ENCODE measurements around the gene ACTN3. TPM values are rescaled to one million over a fixed set of nuclear protein-coding genes. Genes with fewer than 3 reads are reported as not detected.

Gene ACTN3
- total RNA-seq, 3 donors from 2014 or later = under 0.01 to 0.16 TPM; not detected in 1

- H3K4me1 ChIP-seq = no peaks in the 10 kb centered on the region
- no peak for DNase-seq (ENCODE audit: low spot score in 2 of 2)
- H3K36me3 ChIP-seq = no peaks in the 10 kb centered on the region
- no peaks in the 10 kb centered on the region for H3K27me3 ChIP-seq
- TF ChIP-seq POLR2AphosphoS5 (IDR thresholded peaks at IDR 0.05) = no peak
- no peak for TF ChIP-seq POLR2A (IDR thresholded peaks at IDR 0.05)
- no peak for TF ChIP-seq CTCF (IDR thresholded peaks at IDR 0.05)
- no peaks in the 10 kb centered on the region for H3K9me3 ChIP-seq
- intact Hi-C loops (cut with DNase I; ENCODE audit: low total_unique reads) = no loop called here
- H3K27ac ChIP-seq = no peak overlapping the region
- H3K4me3 ChIP-seq = peak overlapping the region in 1 of 3 donors; percentile 68
Observed at GRCh38 chr11:66569076-66569475, 22.4 kb downstream of the ACTN3 start.

GRCh38 chr11:66570079-66570849 lies 23.6 kb downstream of the ACTN3 start:
- intact Hi-C loops (cut with DNase I; ENCODE audit: low total_unique reads) = loop anchor here (10.0 kb wide), 1 partner anchor 115 kb away; no protein-coding TSS in a partner anchor
- Histone ChIP-seq H3K9me3 (no peaks in the 10 kb centered on the region), H3K4me3 (no peak overlapping the region), H3K27ac (no peak overlapping the region), H3K36me3 (no peaks in the 10 kb centered on the region), H3K4me1 (no peaks in the 10 kb centered on the region), H3K27me3 (no peaks in the 10 kb centered on the region)
- no peak for DNase-seq (ENCODE audit: low spot score in 2 of 2)
- TF ChIP-seq CTCF (IDR thresholded peaks at IDR 0.05) (no peak), POLR2AphosphoS5 (IDR thresholded peaks at IDR 0.05) (no peak), POLR2A (IDR thresholded peaks at IDR 0.05) (no peak)

- no peak for DNase-seq (ENCODE audit: low spot score in 2 of 2)
- TF ChIP-seq CTCF (IDR thresholded peaks at IDR 0.05) (no peak), POLR2AphosphoS5 (IDR thresholded peaks at IDR 0.05) (no peak), POLR2A (IDR thresholded peaks at IDR 0.05) (no peak)
- Histone ChIP-seq H3K4me3 (no peak overlapping the region), H3K27me3 (no peaks in the 10 kb centered on the region), H3K27ac (no peak overlapping the region), H3K4me1 (no peaks in the 10 kb centered on the region), H3K9me3 (no peaks in the 10 kb centered on the region), H3K36me3 (no peaks in the 10 kb centered on the region)
- intact Hi-C loops (cut with DNase I; ENCODE audit: low total_unique reads) = loop anchor here (10.0 kb wide), 1 partner anchor 114 kb away; no protein-coding TSS in a partner anchor
Observed at GRCh38 chr11:66570850-66571180, 24.1 kb downstream of the ACTN3 start.

- TF ChIP-seq POLR2AphosphoS5 (IDR thresholded peaks at IDR 0.05) = peak in 1 of 3 donors; percentile 18
- peak; percentile 62 to 89 (median 79) for TF ChIP-seq CTCF (IDR thresholded peaks at IDR 0.05)
- TF ChIP-seq POLR2A (IDR thresholded peaks at IDR 0.05) = no peak
Observed at GRCh38 chr11:66579017-66579606, 32.4 kb downstream of the ACTN3 start.

GRCh38 chr11:66580803-66581202 lies 34.1 kb downstream of the ACTN3 start:
- no peak for TF ChIP-seq POLR2AphosphoS5 (IDR thresholded peaks at IDR 0.05)
- no peak for TF ChIP-seq POLR2A (IDR thresholded peaks at IDR 0.05)
- TF ChIP-seq CTCF (IDR thresholded peaks at IDR 0.05) = no peak
- Histone ChIP-seq H3K4me3 (no peak overlapping the region), H3K36me3 (no peaks in the 10 kb centered on the region), H3K9me3 (no peaks in the 10 kb centered on the region), H3K4me1 (no peaks in the 10 kb centered on the region), H3K27me3 (no peaks in the 10 kb centered on the region), H3K27ac (no peak overlapping the region)
- no peak for DNase-seq (ENCODE audit: low spot score in 2 of 2)
- intact Hi-C loops (cut with DNase I; ENCODE audit: low total_unique reads) = no loop called here

More at GRCh38 chr11:66579017-66579606, 32.4 kb downstream of the ACTN3 start:
- DNase-seq (ENCODE audit: low spot score in 2 of 2) = peak; percentile 54 to 77
- no peaks in the 10 kb centered on the region for H3K36me3 ChIP-seq
- no peaks in the 10 kb centered on the region for H3K9me3 ChIP-seq
- H3K27ac ChIP-seq = no peak overlapping the region
- H3K4me3 ChIP-seq = peak overlapping the region in 1 of 3 donors; percentile 29
- intact Hi-C loops (cut with DNase I; ENCODE audit: low total_unique reads) = loop anchor here (10.0 kb wide), 1 partner anchor 106 kb away; no protein-coding TSS in a partner anchor
- no peaks in the 10 kb centered on the region for H3K4me1 ChIP-seq
- H3K27me3 ChIP-seq = no peaks in the 10 kb centered on the region

Data from breast epithelium (tissue), 4 donors.